HG02571 (cell line): ENCODE data around the gene GUK1.

Source experiments
- ATAC-seq: cut with Tn5 transposase; IDR thresholded peaks from one replicate; pipeline ENCODE4 v1.9.1; 2021; ENCODE audit warnings: mild to moderate bottlenecking, moderate library complexity; ENCODE audit not compliant: unreplicated experiment

The GUK1 gene

GRCh38 chr1:228149406-228150119 lies 9.5 kb downstream of the GUK1 start, which contains the start of gene GJC2:
TSS of gene GJC2 (plus strand) at chr1:228149930. CDS start at chr1:228157759, 7,829 bp downstream.
- ATAC-seq, result no peak

GRCh38 chr1:228150120-228150460 lies 10.0 kb downstream of the GUK1 start:
- ATAC-seq, result no peak

- ATAC-seq, result no peak
Measured at GRCh38 chr1:228150461-228151179, 10.5 kb downstream of the GUK1 start.

- no peak for ATAC-seq
Measured at GRCh38 chr1:228151180-228151925, 11.3 kb downstream of the GUK1 start.

GRCh38 chr1:228152097-228152917 lies 12.2 kb downstream of the GUK1 start:
- ATAC-seq, result no peak

GRCh38 chr1:228152918-228153258 lies 12.8 kb downstream of the GUK1 start:
- ATAC-seq, result no peak

GRCh38 chr1:228154021-228154669 lies 14.1 kb downstream of the GUK1 start:
- ATAC-seq, result no peak

GRCh38 chr1:228154670-228155571 lies 14.8 kb downstream of the GUK1 start:
- no peak for ATAC-seq

GRCh38 chr1:228155596-228156514 lies 15.8 kb downstream of the GUK1 start:
- no peak for ATAC-seq

GRCh38 chr1:228156515-228156881 lies 16.4 kb downstream of the GUK1 start:
- ATAC-seq, result no peak

- no peak for ATAC-seq
Measured at GRCh38 chr1:228156941-228157728, 17.1 kb downstream of the GUK1 start.

- no peak for ATAC-seq
Measured at GRCh38 chr1:228157729-228158126, 17.6 kb downstream of the GUK1 start.

GRCh38 chr1:228158151-228159007 lies 18.3 kb downstream of the GUK1 start:
- no peak for ATAC-seq

- ATAC-seq, result no peak
Measured at GRCh38 chr1:228159008-228159665, 19.1 kb downstream of the GUK1 start.

- ATAC-seq, result no peak
Measured at GRCh38 chr1:228160201-228160761, 20.2 kb downstream of the GUK1 start.

GRCh38 chr1:228161362-228161761 lies 21.3 kb downstream of the GUK1 start:
- no peak for ATAC-seq
